ENCODE results near the gene GLP2R. TPM values are rescaled to one million over a fixed set of nuclear protein-coding genes. Genes with fewer than 3 reads are reported as not detected.

Gene GLP2R
- total RNA-seq, 1 donor from 2014 or later = not detected

DNA sequence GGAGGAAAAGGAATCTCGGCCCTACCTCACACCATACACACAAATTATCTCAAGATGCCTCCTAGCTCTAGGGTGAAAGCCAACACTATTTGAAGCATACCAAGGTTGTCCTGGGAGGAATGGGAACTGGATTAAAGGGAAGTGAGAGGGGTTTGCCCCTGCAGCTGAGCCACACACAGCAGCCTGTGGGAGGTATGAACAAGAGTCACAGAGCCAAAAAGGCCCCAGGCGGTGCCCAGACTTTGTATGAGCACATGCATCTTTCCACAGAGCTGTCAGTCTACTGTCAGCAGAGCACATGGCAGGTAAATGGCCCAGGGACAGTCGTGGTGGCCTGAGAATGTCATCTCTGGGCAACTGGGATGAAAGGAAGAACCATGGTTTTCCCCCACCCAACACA is 110.4 kb downstream of the GLP2R start:
- no peaks in the 10 kb centered on the region for H3K27me3 Mint-ChIP-seq (ENCODE audit: low read depth)

DNA sequence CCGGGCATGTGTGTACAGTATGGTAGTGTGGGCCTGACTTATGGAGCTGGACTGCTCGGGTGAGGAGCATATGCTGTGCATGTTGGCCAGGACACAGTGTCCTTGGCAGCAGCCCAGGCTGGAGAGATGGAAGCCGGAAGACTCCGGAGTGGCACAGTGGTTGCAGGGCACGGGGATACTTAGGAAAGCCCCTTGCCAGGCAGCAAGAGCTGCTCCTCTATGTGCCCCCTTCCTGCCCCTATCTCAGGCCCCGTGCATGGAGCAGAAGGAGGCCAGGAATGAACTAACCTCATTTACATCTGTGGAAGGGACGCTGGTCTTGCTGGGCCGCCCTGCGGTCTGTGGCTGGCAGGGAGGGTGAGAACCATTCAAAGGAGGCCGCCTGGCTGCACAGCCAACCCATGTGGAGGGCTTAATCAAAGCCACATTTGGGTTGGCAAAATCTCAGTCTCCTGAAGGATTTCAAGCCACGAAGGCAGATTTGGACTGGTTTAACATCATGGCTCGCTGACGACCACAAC is 111.6 kb downstream of the GLP2R start:
- TF ChIP-seq, protein P1, sequence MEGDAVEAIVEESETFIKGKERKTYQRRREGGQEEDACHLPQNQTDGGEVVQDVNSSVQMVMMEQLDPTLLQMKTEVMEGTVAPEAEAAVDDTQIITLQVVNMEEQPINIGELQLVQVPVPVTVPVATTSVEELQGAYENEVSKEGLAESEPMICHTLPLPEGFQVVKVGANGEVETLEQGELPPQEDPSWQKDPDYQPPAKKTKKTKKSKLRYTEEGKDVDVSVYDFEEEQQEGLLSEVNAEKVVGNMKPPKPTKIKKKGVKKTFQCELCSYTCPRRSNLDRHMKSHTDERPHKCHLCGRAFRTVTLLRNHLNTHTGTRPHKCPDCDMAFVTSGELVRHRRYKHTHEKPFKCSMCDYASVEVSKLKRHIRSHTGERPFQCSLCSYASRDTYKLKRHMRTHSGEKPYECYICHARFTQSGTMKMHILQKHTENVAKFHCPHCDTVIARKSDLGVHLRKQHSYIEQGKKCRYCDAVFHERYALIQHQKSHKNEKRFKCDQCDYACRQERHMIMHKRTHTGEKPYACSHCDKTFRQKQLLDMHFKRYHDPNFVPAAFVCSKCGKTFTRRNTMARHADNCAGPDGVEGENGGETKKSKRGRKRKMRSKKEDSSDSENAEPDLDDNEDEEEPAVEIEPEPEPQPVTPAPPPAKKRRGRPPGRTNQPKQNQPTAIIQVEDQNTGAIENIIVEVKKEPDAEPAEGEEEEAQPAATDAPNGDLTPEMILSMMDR (conservative IDR thresholded peaks at IDR 0.05) = no peak
- H3K27me3 Mint-ChIP-seq (ENCODE audit: low read depth) = no peaks in the 10 kb centered on the region
- H3K27ac Mint-ChIP-seq (ENCODE audit: unreplicated experiment) = peak overlapping the region; percentile 29

More for the DNA sequence above, 110.4 kb downstream of the GLP2R start:
- H3K36me3 Mint-ChIP-seq (ENCODE audit: low read depth) = peaks cover 16% of the 10 kb centered on the region
- TF ChIP-seq, protein P1 (conservative IDR thresholded peaks at IDR 0.05) = no peak
- no peak for DNase-seq (ENCODE audit: low read depth, low spot score)
- peak overlapping the region; percentile 57 for H3K27ac Mint-ChIP-seq (ENCODE audit: unreplicated experiment)
- H3K4me3 Mint-ChIP-seq = no peak overlapping the region
- H3K4me1 Mint-ChIP-seq = peaks cover 5% of the 10 kb centered on the region
- no peaks in the 10 kb centered on the region for H3K9me3 Mint-ChIP-seq

DNA sequence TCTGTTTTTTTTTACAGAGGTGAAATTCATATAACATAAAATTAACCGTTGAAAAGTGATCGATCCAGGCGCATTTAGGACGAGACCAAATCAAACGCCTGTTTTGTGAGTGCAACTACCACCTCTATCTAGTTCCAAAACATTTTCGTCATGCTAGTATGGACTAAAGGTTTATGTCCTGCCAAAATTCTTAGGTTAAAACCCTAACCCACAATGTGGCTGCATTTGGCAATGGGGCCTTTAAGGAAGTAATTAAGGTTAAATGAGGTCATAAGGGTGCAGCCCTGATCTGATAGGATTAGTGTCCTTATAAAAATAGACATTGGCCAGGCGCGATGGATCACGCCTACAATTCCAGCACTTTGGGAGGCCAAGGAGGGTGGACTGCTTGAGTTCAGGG is 112.2 kb downstream of the GLP2R start:
- no peaks in the 10 kb centered on the region for H3K27me3 Mint-ChIP-seq (ENCODE audit: low read depth)
- no peak for DNase-seq (ENCODE audit: low read depth, low spot score)
- no peaks in the 10 kb centered on the region for H3K9me3 Mint-ChIP-seq
- peaks cover 16% of the 10 kb centered on the region for H3K36me3 Mint-ChIP-seq (ENCODE audit: low read depth)
- no peak overlapping the region for H3K4me3 Mint-ChIP-seq
- TF ChIP-seq, protein P1 (conservative IDR thresholded peaks at IDR 0.05) = no peak
- no peak overlapping the region for H3K27ac Mint-ChIP-seq (ENCODE audit: unreplicated experiment)
- H3K4me1 Mint-ChIP-seq = no peaks in the 10 kb centered on the region

More for the DNA sequence above, 111.6 kb downstream of the GLP2R start:
- H3K4me3 Mint-ChIP-seq = no peak overlapping the region
- peaks cover 16% of the 10 kb centered on the region for H3K36me3 Mint-ChIP-seq (ENCODE audit: low read depth)
- no peaks in the 10 kb centered on the region for H3K9me3 Mint-ChIP-seq
- no peak for DNase-seq (ENCODE audit: low read depth, low spot score)
- H3K4me1 Mint-ChIP-seq = no peaks in the 10 kb centered on the region

DNA sequence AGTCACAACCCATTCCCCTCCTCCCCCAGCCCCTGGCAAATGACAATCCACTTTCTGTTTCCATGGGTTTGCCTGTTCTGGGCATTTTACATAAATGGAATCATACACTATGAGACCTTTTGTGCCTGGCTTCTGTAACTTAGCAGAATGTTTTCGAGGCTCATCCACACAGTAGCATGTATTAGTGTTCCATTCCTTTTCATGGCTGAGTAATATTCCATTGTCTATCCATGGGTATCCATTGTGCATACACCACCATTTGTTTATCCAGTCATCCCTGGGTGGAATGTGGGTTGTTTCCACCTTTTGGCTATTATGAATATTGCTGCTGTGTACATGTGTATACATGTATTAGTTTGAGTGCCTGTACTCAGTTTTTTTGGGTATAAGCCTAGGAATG is 113.0 kb downstream of the GLP2R start:
- Mint-ChIP-seq H3K4me1 (no peaks in the 10 kb centered on the region), H3K4me3 (no peak overlapping the region), H3K27ac (ENCODE audit: unreplicated experiment) (no peak overlapping the region), H3K27me3 (ENCODE audit: low read depth) (no peaks in the 10 kb centered on the region), H3K36me3 (ENCODE audit: low read depth) (peaks cover 16% of the 10 kb centered on the region), H3K9me3 (no peaks in the 10 kb centered on the region)
- DNase-seq (ENCODE audit: low read depth, low spot score) = no peak
- TF ChIP-seq, protein P1 (conservative IDR thresholded peaks at IDR 0.05) = no peak

DNA sequence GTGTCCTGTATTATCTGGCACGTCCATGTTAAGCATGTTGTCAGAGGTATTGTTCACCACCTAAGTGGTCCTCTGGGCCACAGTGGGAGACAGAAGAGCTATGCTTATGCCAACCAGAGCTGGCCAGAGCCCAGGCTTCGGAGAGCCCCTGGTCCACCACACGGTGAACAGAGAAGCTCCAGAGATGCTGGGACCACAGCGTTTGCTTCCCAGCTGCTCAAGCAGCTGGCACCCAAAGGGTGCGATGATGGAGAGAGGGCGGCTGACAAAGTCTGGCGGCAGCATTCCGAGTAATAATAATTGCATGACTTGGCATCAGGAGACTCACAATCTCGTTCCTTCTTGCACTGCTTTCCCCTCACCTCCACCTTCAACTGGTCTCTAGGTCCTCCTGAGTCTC is 115.1 kb downstream of the GLP2R start:
- Mint-ChIP-seq H3K4me3 (no peak overlapping the region), H3K9me3 (no peaks in the 10 kb centered on the region), H3K36me3 (ENCODE audit: low read depth) (peaks cover 16% of the 10 kb centered on the region), H3K4me1 (no peaks in the 10 kb centered on the region), H3K27me3 (ENCODE audit: low read depth) (no peaks in the 10 kb centered on the region), H3K27ac (ENCODE audit: unreplicated experiment) (no peak overlapping the region)
- TF ChIP-seq, protein P1 (conservative IDR thresholded peaks at IDR 0.05) = no peak
- no peak for DNase-seq (ENCODE audit: low read depth, low spot score)
